IPS-18a (cell line): ENCODE data around the gene STRA6.
A peak's percentile ranks its signal among the peaks of the same experiment; 100 is the strongest.

Experiments
- H3K27ac ChIP-seq: one replicate; pipeline ENCODE4 v1.5.1; 2013; ENCODE audit warnings: low read length
- H3K27me3 ChIP-seq: one replicate; pipeline ENCODE4 v1.6.1; 2013; ENCODE audit warnings: mild to moderate bottlenecking, low read length; ENCODE audit not compliant: control insufficient read depth, insufficient read depth
- H3K36me3 ChIP-seq: one replicate; pipeline ENCODE4 v1.6.1; 2013; ENCODE audit warnings: low read depth, low read length; ENCODE audit not compliant: control insufficient read depth
- H3K4me1 ChIP-seq: one replicate; pipeline ENCODE4 v1.6.1; 2013; ENCODE audit warnings: low read depth, low read length; ENCODE audit not compliant: control insufficient read depth
- H3K4me3 ChIP-seq: one replicate; pipeline ENCODE4 v1.5.1; 2013; ENCODE audit warnings: low read length
- H3K9ac ChIP-seq: one replicate; pipeline ENCODE4 v1.6.1; 2013; ENCODE audit warnings: mild to moderate bottlenecking, low read length, moderate library complexity
- H3K9me3 ChIP-seq: one replicate; pipeline ENCODE4 v1.6.1; 2013; ENCODE audit warnings: low read depth, low read length; ENCODE audit not compliant: control insufficient read depth

The STRA6 gene

DNA sequence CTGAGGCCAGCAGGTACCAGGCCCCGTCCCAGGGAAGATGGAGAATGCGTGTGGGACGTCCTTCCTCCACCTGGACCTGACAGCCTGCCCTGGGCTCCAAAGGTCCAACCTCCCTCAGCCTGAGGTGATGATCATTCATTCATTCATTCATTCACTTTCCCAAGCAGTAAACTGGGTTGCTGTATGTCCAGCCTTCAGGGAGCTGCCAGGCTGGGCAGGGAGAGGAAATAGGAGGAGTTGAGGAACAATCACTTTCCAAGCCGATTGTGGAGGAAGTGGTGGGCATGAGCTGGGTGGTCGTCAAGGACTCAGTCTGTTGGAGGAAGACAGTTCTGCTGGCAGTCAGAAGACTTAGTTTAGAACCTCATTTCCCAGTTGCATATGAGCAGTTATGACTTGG, 23.3 kb upstream of the STRA6 start:
- H3K27me3 ChIP-seq, result peaks cover 77% of the 10 kb centered on the region
- no peaks in the 10 kb centered on the region for H3K36me3 ChIP-seq
- no peaks in the 10 kb centered on the region for H3K9me3 ChIP-seq
- peaks cover 41% of the 10 kb centered on the region for H3K4me1 ChIP-seq
- no peak overlapping the region for H3K4me3 ChIP-seq
- no peak overlapping the region for H3K27ac ChIP-seq
- no peak overlapping the region for H3K9ac ChIP-seq

DNA sequence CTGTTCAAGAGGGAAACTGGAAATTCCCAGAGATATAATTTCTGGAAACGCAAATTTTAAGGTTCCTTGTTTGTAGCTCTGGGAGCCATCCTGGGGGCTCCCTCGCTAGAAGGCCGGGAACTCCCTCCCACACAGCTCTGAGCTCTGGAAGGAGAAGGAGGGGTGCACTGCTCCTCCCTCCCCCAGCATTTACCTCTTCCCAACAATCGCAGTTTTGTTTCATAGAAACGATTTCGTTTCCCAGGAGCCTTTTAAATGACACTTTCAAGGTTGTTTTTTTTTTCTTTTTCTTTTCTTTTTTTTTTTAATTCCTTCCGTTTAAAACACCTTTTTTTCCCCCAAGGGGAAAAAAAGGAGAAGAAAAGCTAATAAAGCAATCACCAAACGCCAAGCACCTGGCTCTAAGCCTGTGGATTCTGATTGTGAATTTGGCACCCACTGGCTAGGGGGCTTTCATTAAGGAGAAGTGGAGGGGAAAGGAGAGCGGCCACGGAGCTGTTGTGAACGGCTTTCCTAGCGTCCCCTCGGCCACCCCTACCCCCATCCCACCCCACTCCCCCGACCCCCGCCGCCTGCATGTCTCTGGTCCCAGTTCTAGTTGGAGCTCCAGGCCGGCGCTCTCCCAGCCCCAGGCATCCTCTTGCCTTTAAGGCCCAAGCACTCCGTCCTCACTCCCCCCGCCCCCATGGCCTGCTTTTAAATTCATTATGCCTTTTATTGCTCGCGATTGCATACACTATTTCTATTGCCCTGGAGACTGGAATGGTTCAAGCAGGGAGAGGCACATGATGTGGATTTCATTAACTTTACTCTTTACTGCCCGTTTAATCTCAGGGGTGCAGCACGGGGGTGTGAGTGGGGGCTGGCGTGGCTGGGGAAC, 19.9 kb upstream of the STRA6 start:
- peaks cover 40% of the 10 kb centered on the region for H3K4me1 ChIP-seq
- H3K9me3 ChIP-seq, result no peaks in the 10 kb centered on the region
- H3K4me3 ChIP-seq, result no peak overlapping the region
- no peak overlapping the region for H3K9ac ChIP-seq
- H3K27ac ChIP-seq, result no peak overlapping the region
- H3K27me3 ChIP-seq, result peaks cover 85% of the 10 kb centered on the region
- H3K36me3 ChIP-seq, result no peaks in the 10 kb centered on the region

DNA sequence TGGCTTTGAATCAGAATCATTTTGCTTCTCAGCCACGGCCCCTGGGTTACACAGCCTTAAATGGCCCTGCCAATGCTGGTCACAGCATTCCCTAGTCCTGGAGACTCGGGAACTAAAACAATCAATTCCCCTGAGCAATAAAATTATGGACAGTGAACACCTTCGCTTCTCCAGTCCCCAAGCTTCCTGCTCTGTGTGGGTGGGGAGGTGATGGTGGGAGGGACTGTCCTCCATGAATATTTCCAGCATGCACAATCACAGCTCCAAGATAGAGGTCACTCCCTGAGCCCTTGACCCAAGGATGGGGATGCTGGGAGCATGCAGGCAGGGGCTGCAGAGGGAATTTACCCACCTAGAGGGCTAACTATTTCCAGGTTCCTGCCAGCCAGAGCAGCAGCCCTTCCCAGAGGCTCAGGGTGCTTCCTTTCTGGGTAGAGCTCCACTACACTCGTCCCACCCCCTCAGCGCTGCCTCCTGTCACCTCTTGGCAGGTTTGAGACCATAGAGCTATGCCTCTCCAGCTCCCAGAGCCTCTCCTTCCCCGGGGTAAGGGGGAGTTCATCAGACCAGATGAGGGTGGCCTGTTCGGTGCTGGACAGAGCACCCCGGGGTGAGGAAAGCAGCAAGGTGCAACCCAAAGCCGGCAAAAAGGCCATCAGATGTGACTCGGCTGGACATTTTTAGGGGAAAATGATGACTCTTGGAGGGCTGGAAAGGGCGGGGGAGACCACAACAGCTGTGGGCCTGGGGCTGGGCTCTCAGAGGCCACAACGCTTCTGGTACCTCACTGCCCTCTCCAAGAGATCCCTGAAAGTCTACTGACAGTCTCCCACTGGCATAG, 19.0 kb upstream of the STRA6 start:
- Histone ChIP-seq H3K36me3 (no peaks in the 10 kb centered on the region), H3K27ac (no peak overlapping the region), H3K4me1 (peaks cover 40% of the 10 kb centered on the region), H3K4me3 (no peak overlapping the region), H3K9me3 (no peaks in the 10 kb centered on the region), H3K9ac (no peak overlapping the region), H3K27me3 (peaks cover 77% of the 10 kb centered on the region)

DNA sequence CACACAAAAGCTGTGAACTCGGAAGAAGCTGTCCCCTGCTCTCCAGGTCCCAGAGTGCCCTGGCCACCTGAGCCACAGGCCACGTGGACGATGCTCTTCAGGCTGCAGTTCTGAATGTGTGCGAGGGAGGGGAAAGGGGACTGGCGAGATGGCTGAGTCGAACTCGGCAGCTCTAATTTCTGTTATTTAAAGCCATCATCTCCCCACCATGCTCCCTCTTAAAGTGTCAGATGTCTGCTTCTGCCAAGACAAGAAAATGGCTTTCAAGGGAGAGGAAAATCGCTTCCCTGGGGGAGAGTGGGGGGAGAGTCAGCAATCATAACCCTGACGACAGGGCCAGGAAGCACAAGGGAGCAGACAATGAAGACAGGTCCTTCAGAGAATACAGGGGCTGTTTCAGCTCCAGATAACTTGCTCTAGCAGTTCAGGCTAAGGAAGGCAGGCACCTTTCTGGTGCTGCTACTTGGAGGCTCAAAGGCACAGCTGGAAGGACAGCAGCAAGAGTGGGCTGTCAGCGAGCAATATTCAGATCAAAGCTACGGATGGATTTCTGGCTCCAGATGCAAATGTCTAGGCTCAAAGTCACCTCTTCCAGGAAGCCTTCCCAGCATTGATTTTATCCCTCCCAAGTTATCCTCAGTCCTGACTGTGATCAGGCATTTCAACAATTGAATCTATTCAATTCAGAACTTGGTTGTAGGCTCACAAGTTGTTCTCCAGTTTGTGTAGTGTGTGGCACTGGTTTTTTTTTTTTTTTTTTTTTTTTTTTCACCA, 18.1 kb upstream of the STRA6 start:
- Histone ChIP-seq H3K9me3 (no peaks in the 10 kb centered on the region), H3K9ac (no peak overlapping the region), H3K27me3 (peaks cover 73% of the 10 kb centered on the region), H3K36me3 (no peaks in the 10 kb centered on the region), H3K27ac (no peak overlapping the region), H3K4me1 (peaks cover 46% of the 10 kb centered on the region), H3K4me3 (no peak overlapping the region)

DNA sequence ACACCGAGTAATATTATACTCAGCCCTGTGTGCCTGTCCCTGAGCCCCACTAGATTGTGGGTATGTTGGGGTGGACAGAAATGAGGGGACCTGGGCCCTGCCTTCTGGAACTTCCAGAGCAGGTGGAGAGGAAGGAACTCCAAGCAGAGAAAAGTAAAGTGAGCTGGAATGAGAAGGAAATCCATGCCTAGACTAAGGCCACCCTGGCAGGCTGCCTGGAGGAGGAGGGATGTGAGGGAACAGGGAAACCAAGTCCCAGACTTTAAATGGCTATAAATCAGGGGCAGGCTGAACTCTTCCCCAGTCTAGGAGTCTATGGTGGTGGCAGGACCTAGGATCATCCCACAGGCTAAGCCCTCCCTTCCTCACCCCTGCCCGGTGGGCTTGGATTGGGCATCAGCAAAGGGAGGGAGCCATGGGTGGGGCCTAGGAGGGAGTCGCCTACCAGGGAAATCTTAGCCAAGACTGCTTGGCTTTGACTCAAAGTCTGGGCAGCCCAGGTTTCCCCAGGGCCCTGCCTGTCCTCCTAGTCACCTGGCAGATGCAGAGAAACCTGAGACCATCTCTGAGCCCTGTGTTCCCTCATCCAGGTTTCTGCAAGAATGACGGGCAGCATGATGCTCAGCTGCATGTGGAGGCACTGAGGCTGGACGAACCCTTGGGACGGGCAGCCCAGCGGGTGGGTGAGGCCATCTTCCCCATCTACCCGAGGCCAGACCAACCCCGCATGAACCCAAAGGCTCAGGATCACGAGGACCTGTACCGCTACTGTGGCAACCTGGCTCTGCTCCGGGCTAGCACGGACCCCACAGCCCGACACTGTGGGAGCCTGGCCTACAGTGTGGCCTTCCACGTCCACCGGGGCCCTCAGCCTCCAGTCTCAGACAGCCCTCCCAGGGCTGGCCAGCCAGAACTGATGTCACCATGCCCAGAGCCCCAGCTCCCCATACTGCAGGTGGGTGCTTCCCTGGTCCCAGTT, 15.6 kb upstream of the STRA6 start:
- no peaks in the 10 kb centered on the region for H3K9me3 ChIP-seq
- H3K4me3 ChIP-seq, result no peak overlapping the region
- H3K9ac ChIP-seq, result no peak overlapping the region
- H3K36me3 ChIP-seq, result no peaks in the 10 kb centered on the region
- H3K27me3 ChIP-seq, result peaks cover 53% of the 10 kb centered on the region
- peaks cover 58% of the 10 kb centered on the region for H3K4me1 ChIP-seq
- H3K27ac ChIP-seq, result no peak overlapping the region

DNA sequence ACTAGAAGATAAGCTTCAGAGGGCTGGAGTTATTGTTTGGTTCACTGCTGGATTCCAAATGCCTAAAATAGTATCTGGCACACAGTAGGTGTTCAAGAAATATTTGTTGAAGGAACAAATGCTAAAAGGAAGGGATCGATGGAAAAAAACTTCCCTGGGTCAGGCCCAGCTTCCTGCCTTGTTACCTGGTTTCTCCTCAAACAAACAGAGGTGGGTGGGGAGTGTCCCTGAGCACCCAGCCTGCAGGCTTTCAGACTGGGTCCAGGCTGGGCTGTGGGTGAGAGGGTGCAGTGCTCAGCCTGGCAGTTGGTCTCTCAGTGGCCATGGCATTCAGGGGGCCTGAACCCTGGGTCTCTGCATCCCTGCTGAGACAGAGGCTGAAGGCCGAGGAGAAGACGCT, 14.4 kb upstream of the STRA6 start:
- Histone ChIP-seq H3K4me3 (no peak overlapping the region), H3K27ac (no peak overlapping the region), H3K9me3 (no peaks in the 10 kb centered on the region), H3K9ac (no peak overlapping the region), H3K36me3 (no peaks in the 10 kb centered on the region), H3K4me1 (peaks cover 59% of the 10 kb centered on the region), H3K27me3 (peaks cover 41% of the 10 kb centered on the region)

DNA sequence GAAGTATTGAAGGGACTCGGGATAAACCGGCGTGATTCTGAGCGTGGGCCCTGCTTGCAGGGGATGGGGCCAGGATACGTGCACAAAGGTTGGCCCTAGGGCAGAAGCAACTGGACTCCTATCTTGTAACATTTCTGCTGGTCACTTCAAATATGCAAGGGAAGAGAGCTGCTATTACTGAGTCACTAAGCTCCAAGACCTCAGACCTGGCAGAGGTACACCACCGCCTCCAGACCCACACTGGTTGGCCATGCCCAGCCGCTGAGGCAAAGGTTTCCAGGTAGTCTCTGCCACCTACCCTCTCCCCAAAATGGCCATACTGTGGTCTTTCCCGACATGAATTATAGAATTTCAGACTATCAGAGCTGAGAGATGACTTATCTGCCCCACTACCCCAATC, 13.4 kb upstream of the STRA6 start:
- no peak overlapping the region for H3K4me3 ChIP-seq
- no peak overlapping the region for H3K9ac ChIP-seq
- H3K9me3 ChIP-seq, result no peaks in the 10 kb centered on the region
- no peak overlapping the region for H3K27ac ChIP-seq
- H3K36me3 ChIP-seq, result no peaks in the 10 kb centered on the region
- peaks cover 31% of the 10 kb centered on the region for H3K27me3 ChIP-seq
- H3K4me1 ChIP-seq, result peaks cover 51% of the 10 kb centered on the region

DNA sequence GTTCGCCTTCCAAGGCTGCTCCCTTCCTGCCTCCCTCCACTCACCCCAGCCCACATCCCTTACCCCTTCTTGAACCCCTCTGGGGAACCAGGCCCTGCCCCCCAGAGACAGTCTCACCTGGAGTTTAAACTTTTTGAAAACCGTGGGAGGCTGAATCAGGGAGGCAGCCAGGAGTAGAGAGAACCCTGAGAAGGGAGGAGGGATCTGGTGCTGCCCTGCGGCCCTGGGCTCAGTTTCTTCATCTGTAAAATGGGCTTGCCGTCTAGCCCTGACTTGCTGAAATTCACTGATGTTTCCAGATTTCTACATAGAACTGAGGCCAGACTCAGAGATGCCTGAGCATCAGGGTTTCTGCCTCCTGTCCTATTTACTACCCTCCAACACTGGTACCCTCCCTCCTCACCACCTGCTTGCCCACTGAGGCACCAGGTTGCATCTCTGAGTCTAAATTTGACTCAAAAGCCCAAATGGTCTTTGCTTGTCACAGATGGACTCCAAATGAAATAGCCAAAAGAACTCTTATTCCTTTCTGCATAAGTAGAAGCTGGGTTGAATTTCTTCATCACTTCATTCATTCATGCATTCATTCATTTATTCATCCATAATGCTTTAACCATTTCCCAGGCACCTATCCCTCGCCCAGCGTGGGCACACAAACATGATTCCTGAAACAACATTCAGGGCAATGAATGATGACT, 11.9 kb upstream of the STRA6 start:
- Histone ChIP-seq H3K27ac (peak overlapping the region; percentile 18), H3K36me3 (no peaks in the 10 kb centered on the region), H3K27me3 (peaks cover 16% of the 10 kb centered on the region), H3K4me3 (no peak overlapping the region), H3K9me3 (no peaks in the 10 kb centered on the region), H3K9ac (no peak overlapping the region), H3K4me1 (peaks cover 54% of the 10 kb centered on the region)

DNA sequence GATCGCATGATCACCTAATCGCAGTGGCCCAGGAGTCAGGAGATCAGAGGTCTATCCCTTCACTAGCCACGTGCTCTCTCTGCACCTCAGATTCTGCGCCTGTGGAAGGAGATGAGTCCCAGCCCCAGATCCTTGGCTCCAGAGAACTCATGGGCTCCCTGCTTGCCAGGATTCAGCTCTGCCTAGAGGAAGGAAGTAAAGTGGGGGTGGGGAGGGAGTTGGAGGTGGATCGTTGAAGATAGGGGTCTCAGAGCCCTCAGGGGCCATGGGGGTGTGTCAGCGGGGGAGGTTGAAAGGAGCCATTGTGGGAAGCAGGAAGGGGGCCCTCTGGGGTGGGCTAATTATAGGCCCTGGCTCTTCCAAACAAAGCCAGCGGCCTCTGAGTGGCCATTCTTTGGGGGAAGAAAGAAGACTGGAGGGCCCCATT, 11.3 kb upstream of the STRA6 start:
- H3K9me3 ChIP-seq, result no peaks in the 10 kb centered on the region
- H3K4me3 ChIP-seq, result no peak overlapping the region
- no peaks in the 10 kb centered on the region for H3K36me3 ChIP-seq
- peaks cover 61% of the 10 kb centered on the region for H3K4me1 ChIP-seq
- H3K27me3 ChIP-seq, result peaks cover 11% of the 10 kb centered on the region
- peak overlapping the region; percentile 13 for H3K27ac ChIP-seq
- peak overlapping the region; percentile 19 for H3K9ac ChIP-seq

DNA sequence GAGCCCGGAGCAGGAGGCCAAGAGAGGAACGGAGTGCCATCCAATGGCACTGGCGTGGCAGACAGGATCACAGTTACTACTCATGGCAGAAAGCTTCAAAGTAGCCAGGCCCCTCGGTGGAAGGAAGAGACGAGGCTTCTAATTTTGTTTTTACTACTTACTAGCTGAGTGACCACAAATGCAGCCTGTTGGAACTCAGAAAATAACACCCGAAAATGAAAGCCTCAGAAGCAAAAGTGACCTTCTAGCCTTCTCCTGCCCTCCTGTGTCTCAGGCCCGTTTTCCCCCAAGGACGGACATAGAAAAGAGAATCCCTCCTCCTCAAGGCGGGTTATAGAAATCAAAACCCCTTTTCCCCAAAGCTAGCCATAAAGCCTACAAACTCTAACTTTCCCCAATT, 9.9 kb upstream of the STRA6 start:
- no peaks in the 10 kb centered on the region for H3K36me3 ChIP-seq
- H3K27ac ChIP-seq, result no peak overlapping the region
- H3K9ac ChIP-seq, result no peak overlapping the region
- H3K9me3 ChIP-seq, result no peaks in the 10 kb centered on the region
- H3K4me3 ChIP-seq, result no peak overlapping the region
- peaks cover 18% of the 10 kb centered on the region for H3K27me3 ChIP-seq
- H3K4me1 ChIP-seq, result peaks cover 68% of the 10 kb centered on the region
